Caco-2 (cell line): ENCODE measurements around the gene ZFAND5. TPM values are rescaled to one million over a fixed set of nuclear protein-coding genes. Genes with fewer than 3 reads are reported as not detected.

Experiments used
- Bru-seq: library from RNA; stranded (reverse); fragments of 400-500 nt; gene quantifications from one replicate; lab custom pipeline; 2021; lab: Mats Ljungman, UMichigan
- BruChase-seq, 2 experiments: library from RNA; stranded (reverse); fragments of 400-500 nt; gene quantifications; one replicate each; lab custom pipeline; 2021; lab: Mats Ljungman, UMichigan
- BruUV-seq: library from RNA; stranded (reverse); fragments of 400-500 nt; replicated peaks from 2 replicates; lab custom pipeline; 2021; lab: Mats Ljungman, UMichigan
- CTCF ChIA-PET: fragments of 300-600 bp; sonication (Branson Sonifier 250); formaldehyde crosslinking; loops from one replicate; lab custom pipeline; 2022; ENCODE audit warnings: antibody characterized with exemption; lab: Charles Lee
- POLR2A ChIA-PET: fragments of 300-600 bp; sonication (Branson Sonifier 250); formaldehyde crosslinking; loops from one replicate; lab custom pipeline; 2022; ENCODE audit warnings: antibody characterized with exemption; lab: Charles Lee
- DNase-seq, 2 experiments: peaks; one replicate each; pipeline versions ENCODE4 v3.0.0 to v3.0.0-alpha.2; 2020 to 2022
- H3K27me3 ChIP-seq: replicated peaks from 2 replicates; pipeline ENCODE4 v1.6.0; 2011; ENCODE audit warnings: low read length; ENCODE audit not compliant: control insufficient read depth, insufficient read depth
- H3K36me3 ChIP-seq: 2 replicates; pipeline ENCODE4 v1.5.1; 2011; ENCODE audit warnings: low read length; ENCODE audit not compliant: control insufficient read depth, insufficient read depth
- H3K4me1 ChIP-seq: fragments of 250-450 bp; sonication (Bioruptor Pico); 2 replicates; pipeline ENCODE4 v1.5.1; 2020; ENCODE audit warnings: mild to moderate bottlenecking
- H3K4me3 ChIP-seq: 2 replicates; pipeline ENCODE4 v1.5.1; 2011; ENCODE audit warnings: low read depth, mild to moderate bottlenecking, control low read depth, low read length
- H3K9me3 ChIP-seq: fragments of 250-450 bp; sonication (Bioruptor Pico); 2 replicates; pipeline ENCODE4 v1.5.1; 2020; ENCODE audit warnings: mild to moderate bottlenecking, moderate library complexity
- H3K27ac Mint-ChIP-seq: one replicate; pipeline ENCODE4 v1.8.0; 2022; ENCODE audit warnings: mixed read lengths; ENCODE audit not compliant: unreplicated experiment
- H3K27me3 Mint-ChIP-seq: one replicate; pipeline ENCODE4 v1.8.0; 2022; ENCODE audit warnings: mixed read lengths; ENCODE audit not compliant: insufficient read depth, unreplicated experiment
- H3K36me3 Mint-ChIP-seq: one replicate; pipeline ENCODE4 v1.8.0; 2022; ENCODE audit warnings: mild to moderate bottlenecking, mixed read lengths; ENCODE audit not compliant: insufficient read depth, unreplicated experiment
- H3K4me1 Mint-ChIP-seq: one replicate; pipeline ENCODE4 v1.8.0; 2022; ENCODE audit warnings: low read depth, mixed read lengths; ENCODE audit not compliant: unreplicated experiment
- H3K4me3 Mint-ChIP-seq: one replicate; pipeline ENCODE4 v1.8.0; 2022; ENCODE audit warnings: mild to moderate bottlenecking, moderate library complexity, mixed read lengths; ENCODE audit not compliant: unreplicated experiment
- H3K9me3 Mint-ChIP-seq: one replicate; pipeline ENCODE4 v1.8.0; 2022; ENCODE audit warnings: mixed read lengths; ENCODE audit not compliant: unreplicated experiment
- intact Hi-C: fragments of 100-400 bp; cut with micrococcal nuclease; formaldehyde crosslinking; loops from one replicate; pipeline ENCODE4 v1.10.0; 2022; ENCODE audit not compliant: unreplicated experiment
- long read RNA-seq: library from polyadenylated mRNA; stranded (forward); transcript quantifications from one replicate; pipeline ENCODE4 v2.0.0, GENCODE V29; 2022
- total RNA-seq: library from RNA; stranded (reverse); gene quantifications from 2 replicates; pipeline ENCODE4 v1.2.3, GENCODE V29; 2022
- TF ChIP-seq, protein P1 (sequence below), 2 experiments: fragments of 200-600 bp in 1 of 2; IDR thresholded peaks; 1 replicate in 1 of 2; 2 replicates in 1 of 2; pipeline versions ENCODE4 v1.5.1 to v1.8.0; 2011 to 2022; ENCODE audit warnings: antibody characterized with exemption in 1 of 2, control low read depth in 1 of 2, inconsistent platforms in 1 of 2, low read depth in 1 of 2, low read length in 1 of 2, mild to moderate bottlenecking in 1 of 2, moderate library complexity in 1 of 2; ENCODE audit not compliant: insufficient read depth in 1 of 2, severe bottlenecking in 1 of 2, unreplicated experiment in 1 of 2

Gene ZFAND5, protein sequence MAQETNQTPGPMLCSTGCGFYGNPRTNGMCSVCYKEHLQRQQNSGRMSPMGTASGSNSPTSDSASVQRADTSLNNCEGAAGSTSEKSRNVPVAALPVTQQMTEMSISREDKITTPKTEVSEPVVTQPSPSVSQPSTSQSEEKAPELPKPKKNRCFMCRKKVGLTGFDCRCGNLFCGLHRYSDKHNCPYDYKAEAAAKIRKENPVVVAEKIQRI
- total RNA-seq: 30.9 and 34.4 TPM in 2 replicates
- percentile 92 among the genes with signal in this experiment for Bru-seq, nascent RNA
- BruChase-seq, experiment 1, labeled RNA remaining after a 2-hour chase: percentile 93 among the genes with signal in this experiment
- BruChase-seq, experiment 2, labeled RNA remaining after a 6-hour chase: percentile 76 among the genes with signal in this experiment
- long read RNA-seq, transcript ZFAND5-204 (6 exons, 2,686 nt): minor isoform, 12 of 35 reads
- long read RNA-seq, transcript ZFAND5-205 (7 exons, 2,785 nt): major isoform, 16 of 35 reads
- long read RNA-seq, partial matches to known transcripts: 2 of 35 reads
- long read RNA-seq, other reads (novel, unspliced or antisense): 2 of 35 reads

GRCh38 chr9:72364679-72365524, at the start of gene ZFAND5:
Gene ZFAND5, minus strand, starts transcription at chr9:72365208. Its CDS starts 4,430 bp downstream, at chr9:72360778.
- Histone ChIP-seq H3K27me3 (no peaks in the 10 kb centered on the region), H3K9me3 (no peaks in the 10 kb centered on the region), H3K4me3 (peak within 1 kb of the TSS; percentile 56), H3K36me3 (no peaks in the 10 kb centered on the region), H3K4me1 (no peaks in the 10 kb centered on the region)
- H3K4me1 Mint-ChIP-seq: no peaks in the 10 kb centered on the region
- DNase-seq: peak; percentile 83 to 85
- H3K4me3 Mint-ChIP-seq: peak within 1 kb of the TSS; percentile 84
- no peaks in the 10 kb centered on the region for H3K27me3 Mint-ChIP-seq
- ChIA-PET POLR2A (interaction anchor here (0.6 to 1.8 kb wide), 6 partner anchors 54 to 1056 kb away, joined by 3 to 10 read pairs (median 3); no protein-coding TSS in a partner anchor), CTCF (interaction anchor here (0.6 kb wide), 1 partner anchor 95 kb away, joined by 7 read pairs; no protein-coding TSS in a partner anchor)
- H3K36me3 Mint-ChIP-seq: peaks cover 15% of the 10 kb centered on the region
- BruUV-seq: no TSS peak
- TF ChIP-seq, protein P1, sequence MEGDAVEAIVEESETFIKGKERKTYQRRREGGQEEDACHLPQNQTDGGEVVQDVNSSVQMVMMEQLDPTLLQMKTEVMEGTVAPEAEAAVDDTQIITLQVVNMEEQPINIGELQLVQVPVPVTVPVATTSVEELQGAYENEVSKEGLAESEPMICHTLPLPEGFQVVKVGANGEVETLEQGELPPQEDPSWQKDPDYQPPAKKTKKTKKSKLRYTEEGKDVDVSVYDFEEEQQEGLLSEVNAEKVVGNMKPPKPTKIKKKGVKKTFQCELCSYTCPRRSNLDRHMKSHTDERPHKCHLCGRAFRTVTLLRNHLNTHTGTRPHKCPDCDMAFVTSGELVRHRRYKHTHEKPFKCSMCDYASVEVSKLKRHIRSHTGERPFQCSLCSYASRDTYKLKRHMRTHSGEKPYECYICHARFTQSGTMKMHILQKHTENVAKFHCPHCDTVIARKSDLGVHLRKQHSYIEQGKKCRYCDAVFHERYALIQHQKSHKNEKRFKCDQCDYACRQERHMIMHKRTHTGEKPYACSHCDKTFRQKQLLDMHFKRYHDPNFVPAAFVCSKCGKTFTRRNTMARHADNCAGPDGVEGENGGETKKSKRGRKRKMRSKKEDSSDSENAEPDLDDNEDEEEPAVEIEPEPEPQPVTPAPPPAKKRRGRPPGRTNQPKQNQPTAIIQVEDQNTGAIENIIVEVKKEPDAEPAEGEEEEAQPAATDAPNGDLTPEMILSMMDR (IDR thresholded peaks at IDR 0.05; ENCODE audit: insufficient read depth in 1 of 2, low read depth in 1 of 2, low read length in 1 of 2, severe bottlenecking in 1 of 2, unreplicated experiment in 1 of 2): no peak
- H3K27ac Mint-ChIP-seq: peak within 1 kb of the TSS; percentile 88
- intact Hi-C loops: loop anchor here (2.0 to 5.0 kb wide), 3 partner anchors 70 to 228 kb away; no protein-coding TSS in a partner anchor
- no peaks in the 10 kb centered on the region for H3K9me3 Mint-ChIP-seq

GRCh38 chr9:72412483-72413040, 47.6 kb upstream of the ZFAND5 start:
- H3K27me3 ChIP-seq: no peaks in the 10 kb centered on the region
- H3K4me3 Mint-ChIP-seq: no peak overlapping the region
- CTCF ChIA-PET: no interaction called here

More at GRCh38 chr9:72412483-72413040, 47.6 kb upstream of the ZFAND5 start:
- intact Hi-C loops: no loop called here
- Mint-ChIP-seq H3K4me1 (no peaks in the 10 kb centered on the region), H3K27ac (no peak overlapping the region), H3K27me3 (no peaks in the 10 kb centered on the region), H3K9me3 (no peaks in the 10 kb centered on the region), H3K36me3 (no peaks in the 10 kb centered on the region)
- no peak for DNase-seq
- H3K9me3 ChIP-seq: no peaks in the 10 kb centered on the region
- H3K4me1 ChIP-seq: no peaks in the 10 kb centered on the region
- H3K36me3 ChIP-seq: no peaks in the 10 kb centered on the region
- TF ChIP-seq, protein P1 (IDR thresholded peaks at IDR 0.05; ENCODE audit: insufficient read depth in 1 of 2, low read depth in 1 of 2, low read length in 1 of 2, severe bottlenecking in 1 of 2, unreplicated experiment in 1 of 2): no peak
- H3K4me3 ChIP-seq: no peak overlapping the region
- POLR2A ChIA-PET: no interaction called here
- no TSS peak for BruUV-seq
